Gastroesophageal sphincter (tissue), 3 donors: ENCODE measurements around the gene LAMA5.

Experiments
- POLR2A ChIP-seq, 2 donors: fragments of 450-650 bp; IDR thresholded peaks; one replicate each; pipeline ENCODE4 v1.6.1; 2017; ENCODE audit warnings: antibody characterized with exemption in 2 of 2, mild to moderate bottlenecking in 2 of 2, moderate library complexity in 1 of 2
- POLR2AphosphoS5 ChIP-seq: sonication (generic); formaldehyde crosslinking; IDR thresholded peaks from one replicate; pipeline ENCODE4 v1.6.1; 2017; ENCODE audit warnings: antibody characterized with exemption
- TF ChIP-seq, protein P1 (sequence below), 4 experiments: fragments of 200-600 bp in 2 of 4; fragments of 450-650 bp in 2 of 4; sonication (generic) in 1 of 4; IDR thresholded peaks; one replicate each; pipeline ENCODE4 v1.5.1; 2017 to 2019; ENCODE audit warnings: antibody characterized with exemption in 4 of 4, mild to moderate bottlenecking in 2 of 4, moderate library complexity in 2 of 4

DNA sequence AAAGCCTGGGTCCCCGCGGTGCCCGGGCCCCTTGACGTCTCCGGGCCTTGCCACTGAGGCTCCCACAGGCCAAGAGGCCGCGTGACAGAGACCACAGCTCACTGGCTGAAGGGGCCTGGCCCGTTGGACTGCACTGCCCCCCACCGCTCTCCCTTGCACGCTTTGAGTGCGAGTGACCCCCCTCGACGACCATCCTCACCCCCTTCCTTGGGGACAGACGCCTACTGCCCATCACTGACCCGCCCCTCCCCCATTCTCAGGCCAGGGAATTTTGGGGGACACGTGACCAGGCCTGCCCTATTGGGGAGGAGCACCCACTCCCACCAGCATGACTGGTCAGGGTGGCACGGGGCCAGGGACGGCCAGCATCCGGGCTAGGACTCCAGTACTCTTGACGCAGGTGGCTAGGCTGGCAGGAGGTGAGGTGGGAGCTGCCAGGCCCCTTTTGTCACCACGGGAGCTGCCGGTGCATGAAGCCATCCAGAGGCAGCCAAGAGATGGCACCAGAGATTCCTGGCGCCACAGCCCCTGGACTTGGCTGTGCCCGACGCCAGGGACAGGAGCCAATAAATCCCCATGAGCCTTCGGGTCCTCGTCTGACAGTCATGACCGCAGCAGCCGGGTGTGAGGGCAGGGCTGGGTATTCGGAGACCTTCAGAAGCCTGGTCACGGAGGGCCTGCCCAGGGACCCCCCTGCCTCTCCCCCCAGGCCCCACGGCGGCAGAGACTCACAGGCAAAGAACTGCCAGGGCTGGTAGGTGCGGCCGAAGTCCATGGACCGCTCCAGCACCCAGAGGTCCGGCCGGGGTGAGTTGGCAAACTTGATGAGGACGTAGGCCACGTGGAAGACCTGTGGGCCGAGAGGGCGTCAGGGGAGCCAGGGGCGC lies 14.5 kb downstream of the LAMA5 start:
- TF ChIP-seq, protein P1, sequence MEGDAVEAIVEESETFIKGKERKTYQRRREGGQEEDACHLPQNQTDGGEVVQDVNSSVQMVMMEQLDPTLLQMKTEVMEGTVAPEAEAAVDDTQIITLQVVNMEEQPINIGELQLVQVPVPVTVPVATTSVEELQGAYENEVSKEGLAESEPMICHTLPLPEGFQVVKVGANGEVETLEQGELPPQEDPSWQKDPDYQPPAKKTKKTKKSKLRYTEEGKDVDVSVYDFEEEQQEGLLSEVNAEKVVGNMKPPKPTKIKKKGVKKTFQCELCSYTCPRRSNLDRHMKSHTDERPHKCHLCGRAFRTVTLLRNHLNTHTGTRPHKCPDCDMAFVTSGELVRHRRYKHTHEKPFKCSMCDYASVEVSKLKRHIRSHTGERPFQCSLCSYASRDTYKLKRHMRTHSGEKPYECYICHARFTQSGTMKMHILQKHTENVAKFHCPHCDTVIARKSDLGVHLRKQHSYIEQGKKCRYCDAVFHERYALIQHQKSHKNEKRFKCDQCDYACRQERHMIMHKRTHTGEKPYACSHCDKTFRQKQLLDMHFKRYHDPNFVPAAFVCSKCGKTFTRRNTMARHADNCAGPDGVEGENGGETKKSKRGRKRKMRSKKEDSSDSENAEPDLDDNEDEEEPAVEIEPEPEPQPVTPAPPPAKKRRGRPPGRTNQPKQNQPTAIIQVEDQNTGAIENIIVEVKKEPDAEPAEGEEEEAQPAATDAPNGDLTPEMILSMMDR (IDR thresholded peaks at IDR 0.05) = peak in 3 of 4 experiments; percentile 55 to 78 (median 56)
- no peak for TF ChIP-seq POLR2A (IDR thresholded peaks at IDR 0.05)
- TF ChIP-seq POLR2AphosphoS5 = peak; percentile 92
